CMK (cell line): ENCODE data around the gene SLC49A4.

Source experiments
- DNase-seq: peaks from one replicate; pipeline ENCODE4 v3.0.0-alpha.2; 2010; ENCODE audit warnings: low read depth

Gene SLC49A4

DNA sequence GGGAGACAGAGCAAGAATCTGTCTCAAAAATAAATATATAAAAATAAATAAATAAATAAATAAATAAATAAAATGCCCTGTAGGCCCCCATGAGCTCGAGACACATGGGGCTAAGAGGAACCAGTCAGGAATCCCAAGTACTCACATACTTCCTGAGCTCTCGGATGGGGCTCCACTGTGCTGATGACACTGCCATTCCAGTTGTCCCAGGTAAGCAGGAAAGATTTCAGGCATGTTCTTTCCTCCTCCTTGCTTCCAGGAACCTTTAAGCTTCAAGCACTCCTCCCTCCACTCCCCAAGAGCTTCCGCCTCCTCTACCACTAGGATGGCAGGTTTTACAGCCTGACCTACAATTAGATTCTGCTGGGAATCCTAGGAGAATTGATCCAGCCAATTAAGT lies 113.4 kb downstream of the SLC49A4 start:
- DNase-seq = no peak

DNA sequence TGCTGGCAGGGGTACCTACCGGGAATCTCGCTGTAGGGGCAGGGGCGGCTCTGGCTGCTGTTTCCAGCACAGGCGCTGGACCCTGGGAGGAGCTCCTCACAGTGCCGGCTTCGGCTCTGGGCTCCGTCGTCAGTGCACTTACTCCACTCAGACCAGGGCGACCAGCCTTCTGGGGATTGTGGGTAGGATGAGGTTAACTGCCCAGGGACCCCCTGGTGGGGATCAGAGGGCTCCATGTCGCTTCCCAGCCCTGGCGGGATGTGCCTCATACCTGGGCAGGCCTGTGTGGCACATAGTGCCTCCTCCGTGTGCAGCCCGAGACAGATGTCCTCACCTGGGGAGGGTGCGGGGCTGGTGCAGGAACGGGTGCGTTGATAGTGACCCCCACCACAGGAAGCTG lies 117.0 kb downstream of the SLC49A4 start:
- DNase-seq = no peak

DNA sequence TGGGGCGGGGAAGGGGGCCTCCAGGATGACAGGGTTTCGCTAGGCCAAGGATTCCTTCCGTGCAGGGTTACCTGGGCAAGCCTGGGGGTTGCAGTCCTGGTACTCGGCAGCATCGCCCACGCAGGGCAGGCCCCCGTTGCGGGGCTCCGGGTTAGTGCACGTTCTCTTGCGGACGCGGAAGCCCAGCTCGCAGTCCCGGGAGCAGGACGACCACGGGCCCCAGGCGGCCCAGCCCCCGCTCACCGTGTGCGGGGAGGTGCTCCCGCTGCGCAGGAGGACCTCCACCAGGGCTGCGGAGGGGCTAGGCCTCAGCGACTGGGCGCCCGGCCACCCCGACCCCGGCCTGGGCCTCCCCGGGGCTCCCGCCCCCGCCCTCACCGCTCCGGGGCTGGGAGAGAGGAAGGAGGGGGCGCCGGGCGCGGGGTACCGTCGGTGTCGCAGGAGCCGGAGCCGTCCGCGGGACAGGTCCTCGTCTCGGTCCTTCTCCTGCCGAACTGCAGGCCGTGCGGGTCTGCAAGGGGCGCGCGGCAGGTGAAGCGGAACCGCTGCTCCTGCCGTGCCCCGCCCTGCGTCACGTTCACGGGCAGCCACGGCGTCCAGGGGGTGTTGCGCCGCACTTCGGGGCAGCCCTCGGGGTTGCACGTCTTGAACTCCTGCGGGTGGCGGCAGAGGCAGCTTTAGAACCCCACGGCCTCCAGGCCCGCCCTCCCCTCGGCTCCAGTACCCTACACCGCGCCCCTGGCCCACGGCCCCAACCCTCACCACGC lies 118.1 kb downstream of the SLC49A4 start:
- DNase-seq = no peak

DNA sequence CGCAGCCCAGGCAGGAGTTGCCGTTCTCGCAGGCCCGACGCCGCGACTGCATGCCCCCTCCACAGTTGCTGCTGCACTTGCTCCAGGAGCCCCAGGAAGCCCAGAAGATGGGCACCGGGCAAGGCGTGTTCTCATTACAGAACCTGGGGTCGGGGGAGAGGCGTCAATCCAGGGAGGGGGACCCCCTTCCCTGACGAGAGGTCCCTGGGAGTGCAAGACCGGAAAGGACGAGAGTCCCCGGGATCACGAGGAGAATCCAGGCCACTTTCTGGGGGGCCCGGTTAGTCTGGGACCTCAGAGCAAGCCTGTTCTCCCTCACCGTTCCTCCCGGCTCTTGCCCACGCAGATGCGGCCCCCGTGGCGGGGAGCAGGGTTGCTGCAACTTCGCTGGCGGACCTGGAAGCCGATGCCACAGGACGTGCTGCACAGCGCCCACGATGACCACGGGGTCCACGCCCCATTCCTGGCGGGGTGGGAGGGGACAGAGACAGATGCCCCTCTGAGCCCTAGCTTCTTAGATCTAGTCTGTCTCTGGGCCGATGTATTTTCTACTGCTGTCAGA lies 118.8 kb downstream of the SLC49A4 start:
- DNase-seq = no peak

DNA sequence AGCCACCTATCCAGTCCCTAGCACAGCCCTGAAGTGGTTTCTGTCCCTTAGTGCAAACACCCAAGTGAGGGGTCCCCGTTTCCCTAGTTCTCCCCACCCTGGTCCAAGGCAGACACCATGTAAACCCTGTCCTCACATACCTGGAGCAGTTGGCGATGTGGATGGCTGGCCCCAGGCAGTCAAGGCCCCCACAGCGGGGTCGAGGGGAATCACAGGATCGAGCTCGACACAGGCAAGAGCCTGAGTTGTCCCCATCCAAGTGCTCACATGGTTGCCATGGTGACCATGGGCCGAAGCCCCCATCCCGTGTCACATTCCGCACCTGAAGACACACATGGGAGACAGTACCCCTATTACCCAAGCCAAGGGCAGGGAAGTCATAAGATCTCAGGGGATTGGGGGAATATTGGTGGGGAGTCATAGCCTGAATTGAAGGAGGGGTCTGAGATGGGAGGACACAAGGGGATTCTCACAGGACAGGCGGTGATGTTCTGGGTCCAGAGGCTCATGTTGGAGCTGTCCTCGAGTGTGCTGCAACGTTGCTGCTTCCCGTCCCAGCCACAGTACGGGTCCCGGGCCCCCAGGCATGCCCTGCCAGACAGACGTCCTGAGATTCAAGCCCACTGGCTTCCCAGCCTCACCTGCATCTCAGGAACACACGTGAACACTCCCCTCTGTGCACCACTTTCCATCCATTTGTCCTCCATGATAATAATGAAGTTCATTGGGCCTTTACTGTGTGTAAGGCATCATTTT lies 120.6 kb downstream of the SLC49A4 start:
- no peak for DNase-seq

DNA sequence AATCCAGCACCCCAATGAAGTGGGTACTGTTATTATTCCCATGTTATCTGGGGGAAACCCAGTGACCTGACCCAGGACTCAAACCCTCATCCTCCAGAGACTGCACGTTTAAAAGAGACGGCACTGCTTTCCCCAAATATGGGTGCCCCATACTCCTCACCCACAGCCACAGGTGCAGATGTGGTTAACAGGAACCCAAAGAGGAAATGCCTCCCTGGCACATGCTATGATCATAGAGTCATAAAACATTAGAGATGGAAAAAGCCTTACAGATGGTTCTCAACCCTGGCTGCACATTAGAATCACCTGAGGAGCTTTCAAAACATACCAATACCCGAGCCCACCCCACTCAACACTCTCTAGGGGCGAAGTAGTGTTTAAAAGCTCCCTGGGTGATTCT lies 121.2 kb downstream of the SLC49A4 start:
- DNase-seq = no peak

DNA sequence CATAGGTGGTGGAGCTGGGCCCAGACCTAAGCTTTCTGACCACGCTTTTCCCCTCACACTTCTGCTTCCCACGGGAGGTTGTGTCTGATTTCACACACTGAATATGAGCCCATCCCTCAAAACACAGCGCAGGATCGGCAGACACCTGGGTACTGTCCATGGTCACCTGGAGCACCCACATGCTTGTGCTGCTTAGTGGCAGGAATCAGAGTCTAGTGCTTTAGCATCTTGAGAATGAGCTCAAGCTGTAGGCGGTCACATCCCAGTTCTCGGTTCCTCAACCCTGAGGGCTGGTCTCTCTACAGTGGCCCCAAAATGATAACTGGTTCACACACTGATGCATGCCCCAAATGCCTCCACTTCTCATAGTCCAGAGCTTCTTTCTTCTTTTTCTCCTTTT lies 121.7 kb downstream of the SLC49A4 start:
- no peak for DNase-seq

DNA sequence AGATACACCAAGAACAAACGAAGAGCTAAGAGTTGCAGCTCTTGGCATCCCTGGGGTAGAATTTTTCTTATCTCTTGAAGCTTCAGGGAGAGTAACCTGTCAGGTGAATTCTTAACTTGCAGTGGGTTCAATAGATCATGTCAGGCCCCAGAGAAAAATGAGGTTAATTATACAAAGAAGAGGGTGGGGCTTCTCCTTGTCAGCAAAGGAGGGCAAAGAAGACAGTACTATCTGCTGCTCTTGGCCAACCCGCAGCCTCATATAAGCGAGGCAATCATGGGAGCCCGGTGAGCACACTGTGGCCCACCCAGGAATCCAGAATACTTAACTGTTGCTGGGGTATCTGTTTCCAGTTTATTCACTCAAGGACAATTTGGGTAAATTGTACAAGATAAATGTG lies 122.5 kb downstream of the SLC49A4 start:
- DNase-seq = no peak

DNA sequence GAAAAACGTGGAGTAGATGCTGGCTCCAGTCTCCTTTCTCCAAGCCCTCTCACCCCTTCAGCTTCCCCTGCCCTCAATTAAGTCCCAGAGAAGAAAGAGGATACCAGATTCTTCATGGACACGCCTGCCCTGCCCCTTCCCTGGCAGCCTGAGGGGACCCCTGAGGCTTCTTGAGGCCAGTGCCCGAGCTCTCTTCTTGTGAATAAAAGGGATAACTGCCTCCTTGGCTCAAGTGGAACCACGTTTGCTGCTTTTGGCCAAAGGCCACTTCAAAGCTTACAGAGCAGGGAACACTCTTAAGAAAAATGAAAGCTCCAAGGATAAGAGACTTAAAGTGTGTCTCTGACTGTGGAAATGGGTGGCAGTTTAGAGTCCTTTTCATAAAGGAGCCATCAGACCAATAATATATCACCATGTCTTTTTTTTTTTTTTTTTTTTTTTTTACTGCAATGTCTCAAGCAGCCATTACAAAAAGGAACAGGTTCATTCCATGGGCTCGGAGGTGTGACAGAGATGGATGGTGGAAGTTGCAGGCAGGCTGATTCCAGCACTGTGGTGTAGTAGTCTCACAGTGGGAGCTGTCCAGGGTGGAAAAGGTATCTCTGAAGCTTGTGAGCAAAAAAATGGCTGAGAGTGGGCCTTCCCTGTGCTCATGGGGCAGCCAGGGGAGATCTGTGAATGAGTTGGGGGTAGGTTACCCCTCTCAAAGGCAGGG lies 123.9 kb downstream of the SLC49A4 start:
- DNase-seq = no peak

DNA sequence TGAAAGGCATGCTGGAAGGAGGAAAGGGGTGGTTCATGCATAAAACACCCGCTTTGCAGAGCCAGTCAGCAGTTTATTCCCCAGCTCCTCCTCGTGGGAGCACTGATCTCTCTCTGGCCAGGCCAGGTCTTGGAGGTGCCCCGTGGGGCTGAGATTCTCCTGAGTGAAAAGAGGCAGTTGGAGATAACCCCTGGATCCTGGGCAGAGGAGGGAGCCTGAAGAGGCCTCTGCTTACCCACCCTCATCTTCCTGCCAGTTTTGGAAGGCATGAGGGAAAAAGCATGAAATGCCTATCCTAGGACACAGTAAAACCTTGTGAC lies 124.4 kb downstream of the SLC49A4 start:
- no peak for DNase-seq

DNA sequence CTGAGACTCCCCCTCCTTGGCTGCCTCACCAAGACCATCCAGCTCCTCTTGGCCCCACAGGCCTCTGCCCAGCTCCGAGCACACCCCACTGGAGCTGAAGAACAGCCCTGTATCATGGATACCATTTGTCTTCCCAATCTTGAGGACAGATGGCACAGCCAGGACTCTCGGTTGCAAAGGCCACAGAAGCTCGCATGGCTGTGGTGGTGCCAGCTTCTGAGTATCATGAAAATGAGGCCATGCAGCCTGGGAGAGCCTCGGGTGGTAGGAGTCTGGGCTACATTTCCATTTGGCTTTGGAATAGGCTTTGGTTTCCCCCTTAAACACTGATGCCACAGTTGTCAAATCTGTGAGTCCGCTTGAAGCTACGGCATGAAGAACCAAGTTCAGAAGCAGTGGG lies 126.1 kb downstream of the SLC49A4 start:
- DNase-seq = no peak

DNA sequence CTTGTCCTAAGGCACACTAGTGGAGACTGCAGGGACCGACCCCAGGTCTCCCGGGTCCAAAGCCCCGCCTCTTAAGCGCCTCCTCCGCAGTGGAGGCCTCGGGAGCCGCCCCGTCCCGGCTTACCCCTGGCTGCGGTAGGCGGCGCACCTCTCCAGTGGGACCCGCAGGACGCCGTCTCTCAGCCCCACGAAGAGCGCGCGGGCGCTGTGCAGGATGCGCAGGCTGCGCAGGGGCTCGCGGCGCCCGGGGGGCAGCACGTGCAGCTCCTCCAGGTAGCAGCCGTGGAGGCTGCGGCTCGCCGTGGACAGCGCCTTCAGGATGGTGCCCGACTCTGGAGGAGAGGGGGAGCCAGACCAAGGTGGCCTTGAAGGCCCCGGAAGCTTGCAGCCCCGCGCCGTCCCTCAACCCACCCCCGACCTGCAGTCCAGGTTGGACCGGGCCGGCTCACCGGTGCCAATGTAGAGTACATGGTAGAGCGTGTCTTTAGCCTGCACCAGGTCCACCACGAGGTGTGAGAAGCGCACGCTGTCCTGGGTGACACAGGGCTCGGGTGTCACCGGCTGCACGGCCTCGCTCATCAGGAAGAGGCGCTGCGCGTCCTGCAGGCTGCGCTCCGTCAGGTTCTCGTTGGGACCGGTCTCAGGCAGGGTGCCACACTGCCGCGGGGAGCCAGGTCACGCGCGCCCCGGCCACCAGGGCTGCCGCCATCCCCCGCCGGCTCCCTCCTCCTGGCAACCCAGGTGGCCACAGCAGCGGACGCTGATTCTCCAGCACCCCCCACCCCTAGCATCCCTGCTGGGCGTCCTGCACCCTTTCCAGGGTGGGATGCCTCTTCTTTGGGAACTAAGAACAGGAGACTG lies 127.2 kb downstream of the SLC49A4 start:
- DNase-seq = no peak

DNA sequence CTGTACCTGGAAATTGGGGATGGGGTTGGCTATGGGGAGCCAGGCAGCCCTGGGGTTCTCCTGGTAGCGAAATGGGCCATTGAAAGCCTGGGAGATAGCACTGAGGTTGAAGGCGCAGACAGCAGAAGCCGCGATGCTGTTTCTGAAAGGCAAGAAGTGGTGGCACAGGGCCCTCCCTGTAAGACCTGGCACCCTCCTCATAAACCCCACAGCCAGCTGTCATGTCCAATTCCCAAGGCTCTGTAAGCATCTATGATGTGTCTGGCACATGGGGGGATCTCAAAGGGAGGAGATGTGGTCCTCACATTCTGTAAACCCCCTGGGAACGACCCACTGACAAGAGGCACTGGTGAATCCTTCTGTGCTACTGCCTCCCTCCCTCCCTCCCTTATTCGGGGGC lies 128.7 kb downstream of the SLC49A4 start:
- DNase-seq = no peak

DNA sequence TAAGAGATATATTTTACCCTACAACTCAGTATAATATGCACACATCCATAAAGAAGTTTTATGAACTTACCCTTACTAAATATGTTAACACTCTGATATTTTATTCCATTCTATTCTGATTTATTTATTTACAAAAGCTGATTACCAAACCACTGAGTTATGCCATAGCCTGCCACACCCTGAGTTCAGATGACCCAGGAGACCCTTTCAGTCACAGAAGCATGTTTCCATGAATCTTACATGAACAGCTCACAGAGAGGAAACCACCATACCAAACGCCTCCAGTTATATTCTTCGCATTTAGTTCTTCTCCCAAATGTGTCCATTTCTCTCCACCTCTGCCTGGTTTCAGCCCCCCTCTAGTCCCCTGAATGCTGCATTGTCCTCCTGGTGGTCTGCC lies 129.2 kb downstream of the SLC49A4 start:
- DNase-seq = no peak

DNA sequence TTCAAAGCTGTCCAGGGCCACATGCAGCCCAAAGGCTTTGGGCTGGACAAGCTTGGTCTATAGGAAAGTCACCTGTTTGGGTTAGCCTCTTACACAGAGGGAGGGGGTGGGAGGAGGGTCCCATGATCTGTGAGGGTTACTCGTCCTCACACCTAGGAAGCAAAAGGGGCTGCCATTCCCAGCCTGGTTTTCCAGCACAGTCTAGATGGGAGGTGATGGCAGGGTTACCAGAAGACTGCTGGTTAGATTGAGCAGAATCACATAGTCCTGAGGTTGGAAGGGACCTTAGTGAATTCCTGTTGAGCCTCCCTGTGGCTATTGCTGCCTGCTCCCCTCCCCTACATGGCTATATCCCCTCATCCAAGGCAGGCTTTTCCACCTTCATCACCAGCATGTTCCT lies 130.9 kb downstream of the SLC49A4 start:
- DNase-seq = no peak

DNA sequence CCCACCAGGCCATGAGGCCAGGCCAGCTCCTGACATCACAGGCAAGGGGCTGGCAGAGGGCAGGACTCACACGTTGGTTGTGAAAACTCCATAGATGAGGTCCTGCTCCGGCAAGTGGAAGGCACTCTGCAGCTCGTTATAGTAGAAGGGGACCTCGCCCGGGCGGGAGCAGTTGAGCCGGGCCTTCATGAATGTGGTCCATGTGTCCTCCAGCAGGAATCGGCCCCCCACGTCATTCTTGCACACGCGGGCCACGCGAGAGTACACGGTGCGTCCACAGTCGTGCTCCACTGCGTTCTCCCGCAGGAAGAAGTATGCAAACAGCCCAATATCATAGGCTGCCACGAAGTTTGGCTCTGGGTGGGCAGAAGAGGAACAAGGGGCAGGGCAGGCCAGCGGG lies 131.5 kb downstream of the SLC49A4 start:
- DNase-seq = no peak

DNA sequence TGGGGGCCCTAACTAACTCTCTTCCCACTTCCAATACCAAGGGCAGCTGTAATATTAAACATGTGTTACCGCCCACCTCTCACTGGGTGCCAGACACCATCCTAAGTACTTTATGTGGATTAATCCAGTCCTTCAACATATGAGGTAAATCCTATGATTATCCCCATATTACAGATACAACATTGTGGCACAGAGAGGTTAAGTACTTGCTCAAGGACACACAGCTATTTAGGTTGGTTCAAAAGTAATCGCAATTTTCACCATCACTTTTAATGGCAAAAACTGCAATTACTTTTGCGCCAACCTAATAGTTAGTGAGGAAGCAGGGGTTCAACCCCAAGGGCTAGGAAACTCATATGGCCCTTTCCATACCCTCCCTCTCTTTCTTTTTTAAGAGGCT lies 131.9 kb downstream of the SLC49A4 start:
- DNase-seq = no peak

DNA sequence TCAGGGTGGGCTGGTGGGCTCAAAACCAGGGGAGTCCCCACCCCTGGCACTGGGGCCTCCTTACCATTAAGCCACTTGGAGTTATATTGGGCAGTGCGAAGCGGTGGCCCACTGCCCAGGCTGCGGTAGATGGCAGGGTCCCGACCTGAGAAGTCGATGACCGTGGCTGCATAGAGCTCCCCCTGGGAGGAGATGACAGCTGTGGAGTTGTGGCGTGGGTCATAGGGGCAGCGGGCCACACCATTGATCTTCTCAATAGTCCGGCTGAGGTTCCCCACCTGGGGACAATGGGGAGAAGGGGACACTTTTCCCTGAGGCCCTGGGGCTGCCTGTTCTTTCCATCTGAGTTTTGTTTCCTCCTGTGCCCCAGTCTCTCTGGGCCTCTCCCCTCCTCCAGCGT lies 132.9 kb downstream of the SLC49A4 start:
- no peak for DNase-seq

DNA sequence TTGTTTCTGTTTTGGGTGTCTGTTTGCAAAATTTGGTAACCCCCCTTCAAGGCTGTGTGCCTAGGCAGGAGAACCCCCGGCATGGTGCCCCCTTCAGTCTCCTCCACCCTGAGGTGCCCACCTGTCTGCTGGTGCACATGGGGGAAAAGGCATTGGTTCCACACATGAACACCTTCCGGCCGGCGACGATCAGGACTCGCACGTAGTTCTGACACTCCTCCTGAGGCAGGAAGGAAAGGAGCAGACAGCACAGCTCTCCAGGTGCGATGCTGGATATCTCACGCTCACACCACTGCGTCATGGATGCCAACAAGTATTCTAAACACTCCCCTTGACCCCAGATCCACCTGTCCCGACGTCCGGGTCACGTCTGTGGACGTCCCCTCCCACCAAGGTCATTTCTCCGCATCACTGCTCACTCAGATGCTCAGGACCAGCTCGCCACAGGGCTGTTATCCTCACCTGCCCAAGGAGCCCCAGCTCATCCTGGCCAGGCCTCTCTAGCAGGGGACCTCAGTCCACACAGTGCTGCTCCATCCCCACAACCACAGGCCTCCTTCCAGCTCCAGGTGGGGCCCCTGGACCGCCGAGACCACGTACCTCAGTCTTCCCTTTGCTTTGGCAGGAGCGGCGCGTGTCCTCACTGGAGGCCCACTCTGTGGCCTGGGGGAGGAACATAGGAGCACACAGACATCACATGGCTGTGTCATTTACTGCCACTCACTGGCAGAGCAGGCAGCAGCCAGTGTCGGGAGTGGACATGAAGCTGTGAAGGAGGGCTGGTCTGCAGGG lies 133.7 kb downstream of the SLC49A4 start:
- no peak for DNase-seq

DNA sequence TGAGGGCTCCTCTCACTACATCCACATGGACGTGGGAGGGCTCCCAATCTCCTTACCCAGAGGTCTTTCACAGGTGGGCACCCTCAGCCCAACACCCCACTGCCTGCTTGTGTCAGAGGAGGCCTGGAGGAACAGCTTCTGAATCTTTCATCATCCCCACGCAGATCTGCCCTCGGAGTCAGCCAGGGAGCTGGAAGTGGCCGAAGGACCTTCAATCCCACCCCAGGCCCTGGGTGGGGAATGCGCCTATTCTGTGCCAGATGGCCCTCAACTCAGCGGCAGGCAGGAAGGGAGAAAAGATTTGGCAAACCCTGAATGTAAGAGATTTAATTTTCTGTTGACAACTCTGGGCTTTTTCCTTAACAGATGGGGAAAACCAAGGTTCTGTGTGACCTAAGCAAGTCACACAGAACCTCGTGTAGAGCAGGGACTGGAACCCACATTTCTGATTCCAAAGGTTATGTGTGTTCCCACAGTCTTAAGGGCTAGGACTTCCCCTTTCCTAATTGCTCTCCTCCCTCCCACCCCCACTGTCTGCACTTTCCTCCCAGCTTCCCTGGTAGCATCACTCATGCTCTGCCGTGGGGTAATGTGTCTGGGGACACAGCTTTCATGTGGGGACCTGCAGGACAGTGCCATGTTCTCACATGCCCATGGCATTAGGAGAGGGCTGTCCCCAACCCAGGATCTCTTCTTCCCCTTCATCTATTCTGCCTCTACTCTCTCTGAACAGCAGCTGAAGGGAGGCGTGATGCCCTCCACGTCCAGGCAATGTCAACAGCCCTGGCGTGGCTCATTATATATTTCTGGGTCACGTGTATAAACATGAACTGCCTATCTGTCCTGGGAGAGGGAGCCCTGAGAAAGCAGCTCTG lies 134.6 kb downstream of the SLC49A4 start:
- DNase-seq = no peak
